Stimulated activated CD4-positive, alpha-beta T cell treated with anti-CD3 and anti-CD28 coated beads, Interleukin-1b, Interleukin-23, amount 100 ng/mL, for 24 hours (primary cell): ENCODE data around the gene HS6ST3.

Experiments used
- DNase-seq, 4 experiments: peaks; one replicate each; pipeline ENCODE4 v3.0.0-alpha.2; 2020; ENCODE audit warnings: low read depth in 4 of 4, low spot score in 1 of 4

The HS6ST3 gene

DNA sequence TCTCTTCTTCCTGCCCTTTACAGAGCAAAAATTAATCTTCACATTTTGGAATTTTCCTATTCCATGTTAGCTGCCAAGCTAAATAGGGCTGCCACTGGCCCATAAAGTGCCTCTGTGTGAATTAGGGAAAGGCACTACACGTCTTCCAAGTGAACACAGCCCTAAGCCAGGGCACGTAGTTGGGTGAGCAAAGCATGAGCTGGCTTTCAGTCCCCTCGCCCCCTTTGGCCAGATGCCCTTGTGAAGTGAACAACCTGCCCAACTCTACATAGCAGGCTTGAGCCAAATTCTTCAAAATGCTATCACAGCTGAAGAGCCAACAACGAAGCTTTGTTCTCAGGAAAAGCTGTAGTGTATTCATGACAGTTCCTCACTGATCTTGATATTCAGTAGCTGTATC, 691.2 kb downstream of the HS6ST3 start:
- no peak for DNase-seq

DNA sequence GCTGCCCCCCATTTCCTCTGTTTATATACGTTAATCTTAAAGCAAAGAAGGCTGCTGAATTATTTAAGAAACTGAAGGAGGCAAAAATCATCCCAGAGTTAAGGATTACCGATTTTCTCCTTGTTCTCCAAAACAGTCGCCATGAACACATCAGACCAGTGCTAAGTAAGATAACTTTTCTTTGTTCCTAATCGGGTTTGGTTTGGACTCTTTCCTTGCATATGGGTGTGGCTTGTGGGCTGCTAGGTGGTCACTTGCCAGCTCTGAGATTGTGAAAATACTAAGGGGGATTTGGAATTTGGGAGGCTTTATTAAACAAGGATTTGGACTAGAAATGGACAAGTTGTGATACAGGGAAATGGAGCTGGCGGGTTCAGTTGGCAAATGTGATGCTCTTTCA, 692.3 kb downstream of the HS6ST3 start:
- DNase-seq = no peak

DNA sequence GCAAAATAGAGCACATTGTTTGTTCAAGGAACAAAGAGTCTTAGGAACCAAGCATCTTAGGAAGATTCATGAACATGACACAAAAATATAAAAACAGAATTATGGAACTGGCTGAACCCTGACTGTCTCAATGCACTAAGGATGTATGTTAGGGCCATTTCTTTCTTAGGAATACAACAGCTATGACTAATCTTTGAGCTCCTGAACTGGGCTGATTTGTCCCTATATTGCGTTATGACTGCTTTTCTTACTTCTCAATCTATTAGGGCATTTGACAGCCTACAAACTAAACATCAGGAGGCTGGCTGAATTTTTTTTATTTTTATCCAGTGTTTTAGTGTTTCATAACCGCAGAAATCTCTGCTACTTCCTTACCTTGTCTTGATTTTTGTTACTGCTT, 693.1 kb downstream of the HS6ST3 start:
- DNase-seq = no peak

DNA sequence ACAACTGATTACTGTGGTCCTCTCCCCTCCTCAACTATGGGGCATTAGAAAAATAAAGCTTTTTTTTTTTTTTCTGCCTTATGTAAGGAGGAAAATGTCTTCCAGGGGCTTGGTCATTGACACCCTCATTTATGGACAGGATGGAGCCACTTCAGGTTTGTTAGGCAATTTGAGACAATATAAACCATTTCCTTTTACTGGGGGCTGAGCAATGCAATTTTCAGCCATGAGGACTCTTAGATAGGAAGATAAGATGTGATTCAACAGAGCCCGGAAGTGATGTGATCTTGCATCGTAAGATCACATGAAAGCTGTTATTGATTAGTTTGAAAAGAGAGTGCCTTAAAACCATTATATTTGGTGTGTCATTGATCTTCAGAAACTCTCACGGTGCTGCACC, 693.6 kb downstream of the HS6ST3 start:
- DNase-seq = no peak

DNA sequence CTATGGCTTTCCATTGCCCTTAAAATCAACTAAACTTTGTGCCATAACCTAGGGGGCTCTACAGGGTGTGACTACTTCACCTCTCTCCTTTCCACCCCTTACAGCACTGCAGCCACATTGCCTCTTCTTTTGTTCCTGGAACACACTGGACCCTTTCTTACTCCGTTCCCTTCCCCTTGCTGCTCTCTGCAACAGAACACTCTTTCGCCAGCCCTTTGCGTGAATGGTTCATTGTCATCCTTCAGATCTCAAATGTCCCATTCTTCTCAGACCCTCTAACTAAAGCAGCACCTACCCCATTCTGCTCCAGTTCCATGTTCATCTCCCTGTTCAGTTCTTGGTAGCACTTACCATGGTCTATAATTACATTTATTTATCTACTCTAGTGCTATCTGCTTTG, 696.1 kb downstream of the HS6ST3 start:
- DNase-seq = no peak

DNA sequence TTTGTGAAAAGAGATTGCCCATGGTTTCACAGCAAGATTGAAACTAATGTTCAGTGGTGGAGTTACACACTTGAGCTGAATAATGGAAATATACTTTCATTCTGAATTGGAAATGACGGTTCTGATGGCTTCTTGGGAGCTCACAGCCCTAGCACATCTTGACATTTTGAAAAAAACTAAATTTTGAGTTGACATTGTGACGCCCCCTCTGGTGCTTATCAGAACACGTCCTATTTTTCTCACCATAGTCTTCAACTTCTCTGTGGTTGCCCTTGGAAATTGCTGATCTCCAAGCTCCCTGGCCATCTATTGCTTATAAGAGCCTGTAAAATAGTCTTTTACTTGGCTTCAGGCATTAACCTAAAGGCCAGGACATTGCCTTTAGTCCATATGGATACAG, 702.3 kb downstream of the HS6ST3 start:
- DNase-seq = no peak

DNA sequence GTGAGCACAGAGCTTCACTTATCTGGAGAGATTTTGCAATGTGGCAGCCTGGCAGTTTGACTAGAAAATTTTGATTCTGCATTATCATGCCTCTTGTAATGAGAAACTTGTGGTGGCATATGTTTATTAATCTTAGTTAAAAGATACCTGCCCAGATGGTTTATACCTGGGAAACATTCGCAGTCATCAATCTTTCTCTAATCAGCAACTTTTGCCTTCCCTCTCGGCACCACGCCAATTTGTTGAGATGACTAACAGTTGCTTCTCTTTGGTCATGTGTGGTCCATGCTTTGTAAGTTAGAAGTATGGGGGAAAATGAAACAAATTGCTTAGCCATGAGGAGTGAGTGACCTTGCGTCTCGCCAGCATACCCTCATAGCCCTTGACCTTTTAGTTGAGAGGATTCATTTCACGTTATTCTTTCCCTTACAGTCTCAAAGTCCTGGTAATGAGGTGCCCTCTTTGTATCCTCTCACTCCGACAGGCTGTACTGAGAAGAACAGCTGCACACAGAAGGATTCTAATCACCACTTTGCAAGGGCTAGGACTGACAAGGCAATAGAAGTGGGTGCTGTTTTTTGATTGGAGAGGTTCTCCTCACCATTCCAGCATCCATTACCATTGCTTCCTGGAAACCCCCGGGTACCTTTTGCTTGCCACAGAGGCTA, 703.0 kb downstream of the HS6ST3 start:
- DNase-seq = no peak

DNA sequence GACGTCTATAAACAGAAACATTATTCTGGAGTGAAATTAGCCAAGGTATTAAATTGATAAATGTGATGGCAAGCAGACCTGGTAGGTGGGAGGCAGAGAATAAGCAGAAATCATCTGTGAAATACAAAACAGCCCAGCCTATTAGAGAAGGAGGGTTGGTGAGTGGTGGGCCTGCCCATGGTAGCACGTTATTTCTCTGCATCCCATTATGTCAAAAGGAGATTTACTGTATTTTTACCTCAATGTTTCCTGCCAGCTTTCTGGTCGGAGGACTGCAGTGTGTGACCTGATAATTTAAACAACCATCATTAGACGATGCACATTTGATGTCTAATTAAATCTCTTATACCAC, 703.5 kb downstream of the HS6ST3 start:
- no peak for DNase-seq

DNA sequence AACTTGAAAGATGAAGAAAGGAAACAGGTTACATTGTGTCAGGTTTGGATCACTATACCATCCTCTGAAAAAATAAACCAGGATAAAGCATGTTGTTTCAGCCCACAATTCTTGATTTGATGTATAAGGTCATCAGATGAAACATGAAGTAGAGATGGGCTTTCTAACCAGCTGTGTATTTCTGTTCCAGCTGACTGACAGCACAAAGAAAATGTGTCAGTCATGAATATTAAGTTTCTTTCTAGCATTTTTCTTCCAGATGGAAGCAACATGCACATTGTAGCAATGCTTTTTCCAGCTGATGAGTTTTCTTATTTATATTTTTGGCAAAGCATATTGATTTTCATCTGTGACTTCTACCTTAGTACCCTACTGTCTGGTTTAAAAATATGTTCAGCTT, 704.8 kb downstream of the HS6ST3 start:
- no peak for DNase-seq

DNA sequence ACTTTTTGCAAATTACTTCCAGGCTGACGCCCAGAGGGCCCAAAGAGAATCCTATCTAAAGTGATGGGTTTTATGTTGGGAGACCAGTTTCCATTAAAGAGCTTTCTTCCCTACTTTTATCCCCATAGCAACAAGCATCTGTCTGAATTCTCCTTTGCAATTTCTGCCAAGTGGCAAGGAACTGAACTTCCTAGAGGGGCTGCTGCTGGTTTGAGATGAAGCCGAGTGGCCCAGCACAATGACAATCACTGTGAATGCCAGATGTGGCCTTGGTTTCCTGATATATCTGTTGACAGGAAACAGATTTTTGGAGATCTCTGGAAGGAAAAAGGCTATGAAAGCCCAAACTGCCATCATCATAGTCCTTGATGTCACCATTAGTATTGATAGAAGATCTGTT, 705.8 kb downstream of the HS6ST3 start:
- DNase-seq = no peak

DNA sequence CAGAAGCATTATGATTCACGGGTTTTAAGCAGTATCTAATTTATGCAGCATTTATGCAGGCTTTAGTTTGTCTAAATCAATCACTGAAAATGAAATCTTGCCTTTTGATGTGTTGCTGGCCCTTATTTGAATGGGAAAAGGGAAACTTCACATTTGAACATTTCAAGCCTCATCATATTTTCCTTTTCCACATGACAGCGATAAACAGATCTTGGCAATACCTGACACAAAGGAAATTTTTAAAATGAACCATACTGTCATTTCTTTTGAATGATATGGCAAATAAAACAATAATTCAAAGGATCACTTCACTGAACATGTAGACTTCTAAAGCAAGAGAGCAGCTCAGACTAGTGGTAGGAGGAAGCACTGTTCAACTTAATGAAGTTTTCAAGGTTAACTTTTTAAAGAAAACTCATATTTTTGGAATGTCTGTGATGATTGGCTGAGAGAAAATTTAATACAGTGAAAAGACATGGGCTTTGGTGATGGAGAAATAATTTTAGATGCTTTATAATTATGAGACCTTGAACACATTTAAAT, 706.3 kb downstream of the HS6ST3 start:
- no peak for DNase-seq

DNA sequence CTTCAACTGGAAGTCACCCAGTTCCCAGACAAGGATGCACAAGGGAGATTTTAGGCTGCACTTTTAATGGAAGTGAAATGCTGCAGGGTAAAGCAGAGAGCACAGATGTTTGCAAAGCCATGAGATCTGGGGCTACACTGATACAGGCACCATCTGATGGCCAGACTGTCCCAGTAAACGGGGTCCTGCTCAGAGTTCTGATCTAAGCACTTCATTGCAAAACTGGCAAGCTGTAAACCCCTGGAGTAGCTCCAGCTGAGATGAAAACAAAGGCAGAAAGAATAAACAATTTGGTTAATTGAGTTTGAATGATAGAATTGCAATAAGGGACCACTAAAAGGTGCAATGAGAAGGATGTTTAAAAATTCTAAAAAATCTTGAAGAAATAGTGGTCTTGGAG, 707.2 kb downstream of the HS6ST3 start:
- no peak for DNase-seq

DNA sequence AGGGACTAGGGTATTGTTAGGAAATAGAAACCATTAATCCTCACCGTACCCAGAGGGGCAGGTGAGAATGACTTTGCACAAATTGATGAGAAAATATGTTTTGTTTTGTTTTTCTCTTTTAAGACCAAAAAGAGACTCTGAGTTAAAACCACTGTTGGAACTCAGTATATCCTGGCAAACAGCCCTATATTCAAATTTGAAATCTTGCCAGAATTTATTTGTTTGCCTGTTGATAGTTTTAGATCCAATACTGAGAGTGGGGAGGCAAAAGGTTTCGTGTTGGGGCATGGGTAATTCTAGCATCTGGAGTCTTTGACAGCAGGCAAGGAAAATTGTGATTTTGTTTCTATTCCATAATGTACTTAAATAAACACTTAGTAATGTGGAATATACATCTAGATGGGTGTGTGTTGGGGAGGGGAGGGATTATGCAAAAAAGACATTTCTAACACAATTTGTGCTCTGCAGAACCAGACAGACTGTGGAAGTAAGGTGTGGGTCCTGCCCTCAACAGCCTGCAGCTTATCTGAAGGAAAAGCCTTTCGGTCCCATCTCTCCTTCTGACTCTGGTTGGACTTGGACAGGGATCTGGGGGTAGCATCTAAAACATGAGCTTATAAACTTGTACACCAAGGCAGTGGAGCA, 713.7 kb downstream of the HS6ST3 start:
- DNase-seq = no peak

DNA sequence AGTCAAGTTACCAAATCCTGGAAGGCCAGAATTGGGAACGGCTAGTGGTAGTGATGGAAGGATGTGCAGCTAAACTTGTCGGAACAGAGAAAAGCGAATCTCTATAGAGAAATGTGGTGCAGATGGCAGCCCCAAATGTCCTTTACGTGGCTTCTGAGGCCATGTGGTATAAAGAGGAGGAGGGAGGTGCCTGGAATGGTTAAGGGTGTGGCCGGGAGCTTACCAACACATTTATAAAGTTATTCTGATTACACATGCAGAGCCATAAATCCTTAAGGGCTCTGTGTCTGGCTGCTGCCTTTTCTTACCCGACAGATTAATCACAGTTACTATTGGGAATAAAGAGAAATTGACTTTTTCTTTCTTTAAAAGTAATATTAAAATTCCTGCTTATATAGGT, 714.3 kb downstream of the HS6ST3 start:
- no peak for DNase-seq

DNA sequence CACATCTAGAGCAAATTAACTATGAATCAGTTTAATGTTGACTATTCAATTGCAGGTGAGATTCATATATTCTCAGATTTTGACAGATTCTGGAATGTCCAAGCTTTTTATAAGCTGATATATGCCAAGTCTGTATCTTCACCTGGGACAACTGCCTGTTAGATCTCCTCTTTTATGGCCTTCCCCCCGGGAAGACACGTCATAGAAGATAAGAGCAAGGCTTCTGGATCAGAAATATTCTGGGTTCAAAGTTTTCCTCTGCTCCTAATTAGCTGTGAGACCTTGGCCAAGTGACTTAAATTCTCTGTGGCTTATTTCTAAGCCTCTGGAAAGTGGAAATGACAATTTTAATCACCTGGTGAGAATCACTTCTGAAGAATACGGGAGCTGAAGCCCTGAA, 716.8 kb downstream of the HS6ST3 start:
- DNase-seq = no peak

DNA sequence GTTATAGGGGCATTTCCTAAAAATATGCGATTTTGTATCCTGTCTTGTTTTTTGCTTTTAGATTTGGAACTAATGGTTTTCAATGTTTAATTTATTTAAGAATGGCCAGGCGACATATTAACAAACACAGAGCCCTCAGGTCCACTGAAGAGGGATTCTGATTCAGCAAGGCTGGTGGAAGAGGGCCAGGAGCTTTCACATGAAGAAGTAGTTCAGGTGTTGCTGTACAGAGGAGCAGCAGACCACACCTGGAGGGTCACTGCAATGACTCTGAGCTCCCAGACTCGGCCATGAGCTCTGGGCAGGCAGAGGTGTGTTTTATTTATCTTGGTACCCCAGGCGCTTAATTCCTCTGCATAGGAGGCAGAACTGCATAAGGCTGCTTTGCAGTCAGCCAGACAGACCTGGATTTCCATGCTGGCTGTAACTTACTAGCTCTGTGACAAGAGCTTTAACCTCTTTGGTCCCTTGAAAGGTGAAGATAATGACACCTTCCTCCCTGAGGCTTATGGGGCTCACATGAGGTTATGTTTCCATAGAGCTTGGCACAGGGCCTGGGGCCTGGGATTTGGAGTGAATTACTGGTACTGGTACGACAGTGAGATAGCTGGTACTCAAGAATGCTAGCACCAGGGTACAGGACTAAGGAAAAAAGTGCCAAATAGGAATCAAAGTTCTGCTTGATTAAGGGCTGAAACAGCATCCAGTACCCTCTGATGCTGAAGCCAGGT, 719.6 kb downstream of the HS6ST3 start:
- DNase-seq = no peak

DNA sequence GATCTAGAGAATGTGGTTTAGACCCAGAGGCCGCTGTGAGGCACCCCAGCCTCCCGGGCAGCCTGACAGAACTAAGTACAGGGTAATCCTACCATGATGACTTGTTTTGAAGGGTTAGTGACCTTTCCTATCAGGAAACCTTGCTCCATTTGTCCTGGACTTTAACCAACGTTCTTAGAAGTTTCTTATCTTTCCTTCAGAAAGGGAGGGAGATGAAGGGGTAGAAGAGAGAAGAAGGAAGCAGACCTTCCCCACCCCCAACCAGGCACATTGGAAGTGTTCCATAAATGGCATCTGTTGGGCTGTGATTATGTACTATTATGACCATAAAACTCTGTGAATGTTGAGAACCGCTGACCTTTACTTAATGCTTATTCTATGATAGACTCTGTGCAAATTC, 720.2 kb downstream of the HS6ST3 start:
- no peak for DNase-seq

DNA sequence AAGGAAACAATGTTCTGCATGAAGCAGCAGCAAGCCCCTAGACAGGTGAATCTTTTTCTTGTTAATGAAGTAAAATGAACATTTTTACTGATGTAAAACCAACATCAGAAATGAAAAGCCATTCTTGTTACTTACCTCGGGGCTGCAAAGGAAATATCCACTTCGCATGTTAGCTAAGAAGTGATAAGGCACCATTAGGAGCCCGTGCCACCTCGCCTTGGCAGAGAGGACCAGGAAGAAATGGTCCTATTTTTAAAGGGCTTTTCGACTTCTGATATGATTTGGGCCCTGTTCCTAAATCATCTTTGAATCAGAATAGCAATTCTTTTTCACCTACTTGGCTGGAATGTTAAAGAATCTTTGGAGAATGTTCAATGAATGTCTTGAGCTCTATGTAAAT, 721.1 kb downstream of the HS6ST3 start:
- no peak for DNase-seq

DNA sequence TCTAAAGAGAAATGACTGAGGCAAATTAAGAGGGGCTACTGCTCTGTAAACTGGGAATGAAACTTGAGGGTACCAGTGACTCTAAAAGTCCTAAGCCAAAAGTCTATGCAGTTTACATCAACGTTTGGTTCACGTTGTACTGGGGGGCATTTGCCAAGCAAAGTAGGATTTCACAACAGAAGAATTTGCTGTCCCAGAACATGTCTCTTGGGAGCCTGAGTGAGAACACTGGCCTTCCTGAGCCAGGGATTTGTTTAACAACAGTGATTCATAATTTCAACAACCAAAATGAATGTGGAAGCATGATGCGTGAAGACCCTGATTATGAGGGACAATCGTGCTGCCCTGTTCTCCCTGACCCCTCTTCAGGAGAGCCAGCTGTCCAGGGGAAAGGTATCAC, 726.4 kb downstream of the HS6ST3 start:
- no peak for DNase-seq

DNA sequence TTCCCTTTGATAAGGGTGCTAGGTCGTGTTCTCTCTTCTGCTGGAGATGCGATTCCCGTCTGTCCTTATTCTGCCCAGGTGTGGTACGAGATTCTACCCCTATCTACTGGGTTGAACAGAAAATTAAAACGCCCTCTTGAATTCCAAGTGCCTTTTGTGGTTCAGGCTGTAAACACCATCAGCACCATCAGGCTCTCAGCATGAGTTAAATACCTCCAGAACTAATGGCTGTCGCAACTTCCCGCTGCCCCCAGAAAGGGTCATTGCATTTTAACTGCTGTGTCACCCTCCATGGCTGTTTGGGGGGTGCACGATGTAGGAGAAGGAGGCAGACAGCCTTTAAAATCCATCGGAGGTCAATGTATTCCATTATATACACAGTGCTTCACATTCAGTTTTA, 727.0 kb downstream of the HS6ST3 start:
- DNase-seq = no peak

DNA sequence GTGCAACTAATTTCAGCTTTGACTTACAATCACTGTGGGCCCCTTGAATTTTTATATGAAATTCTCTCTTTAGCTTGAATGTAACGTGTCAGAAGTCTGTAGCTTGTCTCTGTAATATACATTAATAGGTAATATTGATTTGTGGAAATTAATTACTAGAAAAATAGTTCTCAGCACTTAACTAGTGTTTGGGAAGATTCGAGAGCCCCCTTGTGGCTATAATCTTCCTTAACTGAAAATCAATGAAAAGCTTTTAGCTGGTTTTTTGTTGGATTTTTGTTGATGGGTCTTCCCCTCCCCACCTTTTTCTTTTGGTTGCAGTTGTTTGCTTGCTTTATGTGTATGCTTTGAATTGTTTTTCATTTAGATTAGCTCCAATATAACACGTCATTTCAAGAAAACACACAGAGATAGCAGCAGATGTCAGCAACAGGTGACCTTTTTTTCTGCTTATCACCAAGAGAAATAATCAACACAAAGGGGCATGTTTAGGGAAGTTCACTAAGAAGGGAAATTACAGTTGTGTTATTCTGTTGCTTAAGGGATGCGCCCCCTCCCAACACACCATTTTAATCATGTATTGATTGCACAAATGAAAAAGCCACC, 727.5 kb downstream of the HS6ST3 start:
- DNase-seq = no peak

DNA sequence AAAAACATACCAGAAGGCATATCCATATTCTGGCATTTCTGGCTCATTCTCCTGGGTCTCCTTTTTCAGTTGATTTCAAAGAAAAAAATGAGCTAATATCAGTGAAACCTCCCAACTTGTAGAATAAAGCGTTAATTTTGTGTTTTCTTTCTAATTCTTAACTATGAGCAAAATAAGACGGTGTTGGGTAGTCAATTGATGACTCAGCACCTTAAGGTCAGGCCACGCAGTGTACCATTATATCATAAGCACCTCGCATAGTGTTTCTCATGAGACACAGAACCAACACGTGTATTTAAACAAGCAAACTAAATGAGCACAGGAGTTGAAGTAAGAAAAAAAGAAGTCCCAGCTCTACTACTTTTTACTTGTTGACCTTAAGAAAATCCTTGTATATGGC, 729.5 kb downstream of the HS6ST3 start:
- DNase-seq = no peak
